DOHH2 (cell line): ENCODE measurements around the gene SUPT20HL1.

Experiments
- EZH2phosphoT487 ChIP-seq: fragments of 200-600 bp; sonication (generic); IDR thresholded peaks from 2 replicates; pipeline ENCODE4 v1.6.1; 2017; ENCODE audit warnings: borderline replicate concordance, mild to moderate bottlenecking, antibody characterized with exemption, low read length, moderate library complexity, mixed read lengths
- TF ChIP-seq, protein P1 (sequence below): fragments of 200-600 bp; sonication (generic); IDR thresholded peaks from one replicate; pipeline ENCODE4 v1.5.1; 2014; ENCODE audit warnings: antibody characterized with exemption, mild to moderate bottlenecking, low read depth, low read length; ENCODE audit not compliant: poor library complexity, severe bottlenecking

DNA sequence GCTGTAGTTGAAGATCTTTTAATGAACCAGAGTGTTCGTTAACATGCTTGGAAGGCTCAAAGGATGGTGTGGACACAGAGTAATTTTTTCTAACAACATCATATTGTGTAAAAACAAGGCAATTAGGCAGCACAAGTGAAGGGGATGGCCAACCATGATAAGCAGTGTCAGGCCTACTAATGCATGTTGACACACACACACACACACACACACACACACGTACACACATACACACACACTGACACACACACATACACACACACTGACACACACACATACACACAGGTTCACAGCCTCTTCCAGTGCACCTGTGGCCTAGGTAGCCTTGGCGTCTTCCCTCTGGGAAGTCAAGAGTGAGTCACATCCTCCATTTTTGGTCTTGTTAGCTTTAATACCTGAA is at the start of gene SUPT20HL1:
- TF ChIP-seq, protein P1, sequence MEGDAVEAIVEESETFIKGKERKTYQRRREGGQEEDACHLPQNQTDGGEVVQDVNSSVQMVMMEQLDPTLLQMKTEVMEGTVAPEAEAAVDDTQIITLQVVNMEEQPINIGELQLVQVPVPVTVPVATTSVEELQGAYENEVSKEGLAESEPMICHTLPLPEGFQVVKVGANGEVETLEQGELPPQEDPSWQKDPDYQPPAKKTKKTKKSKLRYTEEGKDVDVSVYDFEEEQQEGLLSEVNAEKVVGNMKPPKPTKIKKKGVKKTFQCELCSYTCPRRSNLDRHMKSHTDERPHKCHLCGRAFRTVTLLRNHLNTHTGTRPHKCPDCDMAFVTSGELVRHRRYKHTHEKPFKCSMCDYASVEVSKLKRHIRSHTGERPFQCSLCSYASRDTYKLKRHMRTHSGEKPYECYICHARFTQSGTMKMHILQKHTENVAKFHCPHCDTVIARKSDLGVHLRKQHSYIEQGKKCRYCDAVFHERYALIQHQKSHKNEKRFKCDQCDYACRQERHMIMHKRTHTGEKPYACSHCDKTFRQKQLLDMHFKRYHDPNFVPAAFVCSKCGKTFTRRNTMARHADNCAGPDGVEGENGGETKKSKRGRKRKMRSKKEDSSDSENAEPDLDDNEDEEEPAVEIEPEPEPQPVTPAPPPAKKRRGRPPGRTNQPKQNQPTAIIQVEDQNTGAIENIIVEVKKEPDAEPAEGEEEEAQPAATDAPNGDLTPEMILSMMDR, result no peak
- TF ChIP-seq EZH2phosphoT487, result no peak
